ENCODE data around the gene TRIM47.

The TRIM47 gene

DNA sequence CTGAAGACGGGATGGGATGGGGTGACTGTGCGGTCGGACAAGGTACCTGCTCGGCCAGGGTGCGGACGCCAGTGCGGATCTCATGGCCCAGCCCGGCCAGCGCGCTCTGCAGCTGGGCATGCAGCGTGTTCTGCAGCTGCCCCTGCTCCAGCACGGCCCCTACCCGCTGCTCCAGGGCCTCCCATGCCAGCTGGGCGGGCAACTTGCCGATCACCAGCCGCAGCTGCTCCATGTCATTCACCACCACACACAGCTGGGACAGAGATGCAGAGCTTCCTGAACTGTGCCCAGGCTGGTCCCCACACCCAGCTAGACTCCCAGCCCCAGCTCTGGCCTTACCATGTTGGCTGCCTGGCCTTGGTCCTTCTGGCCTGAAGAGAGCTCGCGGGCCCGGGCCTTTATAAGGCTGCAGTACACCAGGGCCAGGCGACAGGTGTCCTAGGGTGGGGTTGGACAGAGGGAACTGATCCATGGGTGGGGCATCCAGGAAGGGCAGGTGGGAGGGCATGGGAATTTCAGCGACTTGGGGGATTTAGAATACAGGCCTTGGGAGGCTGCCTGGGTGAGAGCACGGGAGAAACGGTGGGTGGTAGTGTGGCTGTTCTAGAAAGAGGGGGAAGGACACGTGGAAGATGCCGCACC, 44.0 kb downstream of the TRIM47 start:
- Histone ChIP-seq H3F3A (ENCODE audit: insufficient read depth) (no peaks in the 10 kb centered on the region), H3K36me3 (ENCODE audit: low read length) (no peaks in the 10 kb centered on the region), H2AFZ (ENCODE audit: low read depth, low read length, severe bottlenecking) (no peak overlapping the region), H3K4me2 (ENCODE audit: low read depth, low read length, poor library complexity, severe bottlenecking) (no peak overlapping the region), H4K20me1 (ENCODE audit: low read depth, low read length) (no peaks in the 10 kb centered on the region), H3K9ac (ENCODE audit: low read length) (no peak overlapping the region), H3K9me3 (ENCODE audit: insufficient read depth, low read length) (no peaks in the 10 kb centered on the region), H3K4me3 (ENCODE audit: insufficient read depth, low read length, poor library complexity, severe bottlenecking) (no peak overlapping the region), H3K27me3 (ENCODE audit: low read length) (no peaks in the 10 kb centered on the region), H3K79me2 (ENCODE audit: insufficient read depth, low read length) (no peaks in the 10 kb centered on the region), H3K27ac (ENCODE audit: low read depth, low read length) (no peak overlapping the region), H3K9me2 (replicated peaks; ENCODE audit: insufficient read depth, low read length) (no peaks in the 10 kb centered on the region)
- TF ChIP-seq, protein P1, sequence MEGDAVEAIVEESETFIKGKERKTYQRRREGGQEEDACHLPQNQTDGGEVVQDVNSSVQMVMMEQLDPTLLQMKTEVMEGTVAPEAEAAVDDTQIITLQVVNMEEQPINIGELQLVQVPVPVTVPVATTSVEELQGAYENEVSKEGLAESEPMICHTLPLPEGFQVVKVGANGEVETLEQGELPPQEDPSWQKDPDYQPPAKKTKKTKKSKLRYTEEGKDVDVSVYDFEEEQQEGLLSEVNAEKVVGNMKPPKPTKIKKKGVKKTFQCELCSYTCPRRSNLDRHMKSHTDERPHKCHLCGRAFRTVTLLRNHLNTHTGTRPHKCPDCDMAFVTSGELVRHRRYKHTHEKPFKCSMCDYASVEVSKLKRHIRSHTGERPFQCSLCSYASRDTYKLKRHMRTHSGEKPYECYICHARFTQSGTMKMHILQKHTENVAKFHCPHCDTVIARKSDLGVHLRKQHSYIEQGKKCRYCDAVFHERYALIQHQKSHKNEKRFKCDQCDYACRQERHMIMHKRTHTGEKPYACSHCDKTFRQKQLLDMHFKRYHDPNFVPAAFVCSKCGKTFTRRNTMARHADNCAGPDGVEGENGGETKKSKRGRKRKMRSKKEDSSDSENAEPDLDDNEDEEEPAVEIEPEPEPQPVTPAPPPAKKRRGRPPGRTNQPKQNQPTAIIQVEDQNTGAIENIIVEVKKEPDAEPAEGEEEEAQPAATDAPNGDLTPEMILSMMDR (IDR thresholded peaks at IDR 0.05; ENCODE audit: insufficient read depth, low read length, poor library complexity, severe bottlenecking), result no peak
- no peak for TF ChIP-seq EZH2phosphoT487 (conservative IDR thresholded peaks at IDR 0.05; ENCODE audit: low read length)

DNA sequence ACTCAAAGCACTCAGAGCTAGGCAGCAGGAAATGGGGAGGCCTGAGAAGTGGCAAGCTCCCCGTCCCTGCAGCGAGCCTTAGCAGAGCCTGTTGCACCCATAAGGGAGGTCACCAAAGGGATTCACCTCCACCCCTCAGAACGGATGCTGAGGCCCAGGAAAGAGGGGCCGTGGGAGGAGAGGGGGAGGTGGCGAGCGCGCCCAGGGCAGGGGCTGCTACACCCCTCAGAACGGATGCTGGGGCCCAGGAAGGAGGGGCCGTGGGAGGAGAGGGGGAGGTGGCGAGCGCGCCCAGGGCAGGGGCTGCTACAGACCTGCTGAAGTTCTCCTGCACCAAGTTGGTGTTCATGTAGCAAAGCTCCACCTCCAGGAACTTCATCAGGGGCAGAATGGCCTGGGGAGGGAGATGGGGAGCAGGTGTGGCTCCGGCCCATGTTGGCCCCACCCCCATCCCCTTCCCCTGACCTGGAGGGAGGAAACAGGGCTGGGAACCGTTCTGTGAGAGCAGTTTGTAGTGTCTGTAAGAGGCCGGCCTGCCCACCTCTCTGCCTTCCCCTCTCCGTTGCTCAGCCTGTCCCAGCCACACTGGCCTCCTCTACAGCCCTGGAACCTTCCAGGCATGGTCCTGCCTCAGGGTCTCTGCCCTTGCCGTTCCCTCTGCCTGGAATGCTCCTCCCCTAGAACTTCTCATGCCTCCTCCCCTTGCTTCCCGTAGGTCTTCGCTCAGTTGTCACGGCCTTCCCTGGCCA, 45.6 kb downstream of the TRIM47 start:
- Histone ChIP-seq H3K4me3 (ENCODE audit: insufficient read depth, low read length, poor library complexity, severe bottlenecking) (no peak overlapping the region), H3K9me2 (replicated peaks; ENCODE audit: insufficient read depth, low read length) (no peaks in the 10 kb centered on the region), H3K9me3 (ENCODE audit: insufficient read depth, low read length) (no peaks in the 10 kb centered on the region), H3F3A (ENCODE audit: insufficient read depth) (no peaks in the 10 kb centered on the region), H3K27ac (ENCODE audit: low read depth, low read length) (no peak overlapping the region), H3K36me3 (ENCODE audit: low read length) (no peaks in the 10 kb centered on the region), H2AFZ (ENCODE audit: low read depth, low read length, severe bottlenecking) (no peak overlapping the region), H3K9ac (ENCODE audit: low read length) (no peak overlapping the region), H4K20me1 (ENCODE audit: low read depth, low read length) (no peaks in the 10 kb centered on the region), H3K79me2 (ENCODE audit: insufficient read depth, low read length) (no peaks in the 10 kb centered on the region), H3K4me2 (ENCODE audit: low read depth, low read length, poor library complexity, severe bottlenecking) (no peak overlapping the region), H3K27me3 (ENCODE audit: low read length) (no peaks in the 10 kb centered on the region)
- TF ChIP-seq EZH2phosphoT487 (conservative IDR thresholded peaks at IDR 0.05; ENCODE audit: low read length), result no peak
- TF ChIP-seq, protein P1 (IDR thresholded peaks at IDR 0.05; ENCODE audit: insufficient read depth, low read length, poor library complexity, severe bottlenecking), result no peak

DNA sequence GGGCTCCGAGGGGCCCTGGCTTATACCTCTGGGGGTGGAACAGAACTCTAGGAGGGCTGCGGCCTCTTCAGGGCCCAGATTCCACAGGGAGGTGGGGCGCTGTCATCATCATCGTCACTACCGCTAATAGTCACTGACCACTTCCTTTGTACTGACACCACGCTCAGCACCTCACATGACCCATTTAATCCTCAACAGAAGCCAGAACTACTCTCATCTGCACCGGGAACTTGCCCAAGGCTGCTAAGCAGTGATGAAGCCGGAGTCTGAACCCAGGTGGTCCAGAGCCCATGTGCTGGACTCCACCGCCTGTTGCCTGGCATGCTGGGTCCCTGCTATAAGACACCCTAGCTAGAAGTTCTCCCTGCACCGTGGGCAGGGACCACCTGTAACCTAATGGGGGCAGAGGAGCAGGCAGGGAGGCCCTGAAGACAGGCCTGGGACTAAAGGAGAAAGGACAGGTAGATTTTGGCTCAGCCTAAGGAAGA, 46.2 kb downstream of the TRIM47 start:
- no peak overlapping the region for H3K4me3 ChIP-seq (ENCODE audit: insufficient read depth, low read length, poor library complexity, severe bottlenecking)
- H3K9me3 ChIP-seq (ENCODE audit: insufficient read depth, low read length), result no peaks in the 10 kb centered on the region
- no peak overlapping the region for H3K4me2 ChIP-seq (ENCODE audit: low read depth, low read length, poor library complexity, severe bottlenecking)
- H3K27ac ChIP-seq (ENCODE audit: low read depth, low read length), result no peak overlapping the region
- no peak overlapping the region for H2AFZ ChIP-seq (ENCODE audit: low read depth, low read length, severe bottlenecking)
- H3F3A ChIP-seq (ENCODE audit: insufficient read depth), result no peaks in the 10 kb centered on the region
- no peaks in the 10 kb centered on the region for H3K79me2 ChIP-seq (ENCODE audit: insufficient read depth, low read length)
- H4K20me1 ChIP-seq (ENCODE audit: low read depth, low read length), result no peaks in the 10 kb centered on the region
- no peaks in the 10 kb centered on the region for H3K9me2 ChIP-seq (replicated peaks; ENCODE audit: insufficient read depth, low read length)
- H3K9ac ChIP-seq (ENCODE audit: low read length), result no peak overlapping the region
- H3K27me3 ChIP-seq (ENCODE audit: low read length), result no peaks in the 10 kb centered on the region
- no peaks in the 10 kb centered on the region for H3K36me3 ChIP-seq (ENCODE audit: low read length)
- TF ChIP-seq, protein P1 (IDR thresholded peaks at IDR 0.05; ENCODE audit: insufficient read depth, low read length, poor library complexity, severe bottlenecking), result no peak
- TF ChIP-seq EZH2phosphoT487 (conservative IDR thresholded peaks at IDR 0.05; ENCODE audit: low read length), result no peak

Data from SU-DHL-6 (cell line).